ENCODE data around the gene CHST4. TPM values are rescaled to one million over a fixed set of nuclear protein-coding genes. Genes with fewer than 3 reads are reported as not detected.
A peak's percentile ranks its signal among the peaks of the same experiment; 100 is the strongest.
"Not testable (repeated sequence)": the region's sequence is repeated elsewhere in the genome, so short reads cannot be mapped to it uniquely, and the experiment has no call there.

The CHST4 gene
- total and polyA plus RNA-seq, 3 experiments from 2014 or later: not detected

GRCh38 chr16:71555230-71555891, 29.1 kb downstream of the CHST4 start:
- H3K4me1 ChIP-seq (ENCODE audit: insufficient read depth, low read length): no peaks in the 10 kb centered on the region
- ChIA-PET CTCF (interaction anchor here (0.8 to 1.2 kb wide), 2 partner anchors 10 to 13 kb away, joined by 3 to 6 read pairs; no protein-coding TSS in a partner anchor), POLR2A (interaction anchor here (0.9 kb wide), 1 partner anchor 10 kb away, joined by 3 read pairs; no protein-coding TSS in a partner anchor)
- H3K9me3 ChIP-seq (ENCODE audit: low read length): no peaks in the 10 kb centered on the region
- Mint-ChIP-seq H3K9me3 (peaks cover 0 to 2% (median 0%) of the 10 kb centered on the region in 5 donors), H3K4me1 (no peaks in the 10 kb centered on the region), H3K27me3 (peaks cover 9 to 14% of the 10 kb centered on the region in 2 donors), H3K36me3 (no peaks in the 10 kb centered on the region), H3K27ac (no peak overlapping the region), H3K4me3 (no peak overlapping the region)
- H3K27me3 ChIP-seq (ENCODE audit: insufficient read depth, low read length, poor library complexity, severe bottlenecking): no peaks in the 10 kb centered on the region
- H3K36me3 ChIP-seq (ENCODE audit: insufficient read depth, low read length): no peaks in the 10 kb centered on the region
- H3K4me3 ChIP-seq (ENCODE audit: low read length): no peak overlapping the region
- H3K27ac ChIP-seq (ENCODE audit: low read depth, low read length): no peak overlapping the region
- no peak for DNase-seq

GRCh38 chr16:71557299-71557698, 31.1 kb downstream of the CHST4 start:
- Histone ChIP-seq H3K27me3 (ENCODE audit: insufficient read depth, low read length, poor library complexity, severe bottlenecking) (no peaks in the 10 kb centered on the region), H3K9me3 (ENCODE audit: low read length) (no peaks in the 10 kb centered on the region), H3K4me3 (ENCODE audit: low read length) (no peak overlapping the region), H3K36me3 (ENCODE audit: insufficient read depth, low read length) (no peaks in the 10 kb centered on the region), H3K27ac (ENCODE audit: low read depth, low read length) (no peak overlapping the region), H3K4me1 (ENCODE audit: insufficient read depth, low read length) (no peaks in the 10 kb centered on the region)
- DNase-seq: no peak
- H3K36me3 Mint-ChIP-seq: peaks cover 0 to 6% (median 0%) of the 10 kb centered on the region in 3 donors
- no peaks in the 10 kb centered on the region for H3K4me1 Mint-ChIP-seq
- no peak overlapping the region for H3K4me3 Mint-ChIP-seq
- CTCF ChIA-PET: no interaction called here
- POLR2A ChIA-PET: no interaction called here
- peaks cover 11 to 14% of the 10 kb centered on the region in 2 donors for H3K27me3 Mint-ChIP-seq
- peak overlapping the region in 1 of 8 donors; percentile 26 for H3K27ac Mint-ChIP-seq
- H3K9me3 Mint-ChIP-seq: peaks cover 5 to 8% (median 6%) of the 10 kb centered on the region in 5 donors

DNA sequence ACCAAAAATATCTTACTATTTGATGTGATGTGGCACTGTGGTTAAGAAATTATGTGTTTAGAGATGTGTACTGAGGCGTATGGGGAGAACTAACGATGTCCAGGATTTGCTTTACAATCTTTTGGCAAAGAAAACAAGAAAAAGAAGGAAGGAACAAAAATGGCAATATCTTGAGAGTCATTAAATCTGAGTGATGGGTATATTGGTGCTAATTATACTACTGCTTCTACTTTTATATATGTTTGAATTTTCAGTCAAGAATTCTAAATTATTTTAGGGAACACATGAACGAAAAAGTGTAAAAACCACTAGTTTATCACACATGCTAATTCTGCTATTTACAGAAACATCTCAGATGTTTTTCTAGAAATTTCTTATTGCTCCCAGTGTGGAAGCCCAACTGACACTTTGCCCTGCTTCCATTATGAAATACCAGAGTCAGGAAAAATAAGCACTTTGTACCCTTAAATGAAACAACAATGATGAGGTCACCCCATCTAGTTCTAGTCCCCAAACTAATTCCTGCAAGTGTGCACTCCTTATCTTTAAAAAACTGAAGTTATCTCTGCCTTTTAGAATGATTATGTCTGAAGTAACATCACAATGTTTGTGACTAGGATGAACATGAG, 31.8 kb downstream of the CHST4 start:
- Mint-ChIP-seq H3K4me1 (no peaks in the 10 kb centered on the region), H3K27ac (no peak overlapping the region), H3K4me3 (no peak overlapping the region), H3K36me3 (peaks cover 0 to 10% (median 0%) of the 10 kb centered on the region in 3 donors), H3K27me3 (peaks cover 4 to 11% of the 10 kb centered on the region in 2 donors), H3K9me3 (peaks cover 7 to 13% (median 9%) of the 10 kb centered on the region in 5 donors)
- no peak for DNase-seq
- no peaks in the 10 kb centered on the region for H3K9me3 ChIP-seq (ENCODE audit: low read length)
- H3K4me3 ChIP-seq (ENCODE audit: low read length): no peak overlapping the region
- no peak overlapping the region for H3K27ac ChIP-seq (ENCODE audit: low read depth, low read length)
- CTCF ChIA-PET: no interaction called here
- H3K36me3 ChIP-seq (ENCODE audit: insufficient read depth, low read length): no peaks in the 10 kb centered on the region
- no peaks in the 10 kb centered on the region for H3K27me3 ChIP-seq (ENCODE audit: insufficient read depth, low read length, poor library complexity, severe bottlenecking)
- POLR2A ChIA-PET: no interaction called here
- no peaks in the 10 kb centered on the region for H3K4me1 ChIP-seq (ENCODE audit: insufficient read depth, low read length)

DNA sequence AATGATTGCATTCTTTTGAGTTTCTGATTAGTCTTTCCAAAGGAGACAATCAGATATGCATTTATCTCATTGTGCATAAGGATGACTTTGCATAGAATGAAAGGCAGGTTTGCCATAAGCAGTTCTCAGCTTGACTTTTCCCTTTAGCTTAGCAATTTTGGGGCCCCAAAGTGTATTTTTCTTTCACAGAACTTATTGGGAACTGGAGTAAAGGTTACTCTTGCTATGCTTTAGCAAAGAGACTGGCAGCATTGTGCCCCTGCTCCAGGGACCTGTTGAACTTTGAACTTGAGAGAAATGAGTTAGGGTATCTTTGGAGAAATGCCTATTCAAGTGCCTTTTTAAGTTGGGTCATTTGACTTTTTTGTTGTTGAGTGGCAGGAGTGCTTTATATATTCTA, 33.6 kb downstream of the CHST4 start:
- Mint-ChIP-seq H3K4me1 (peaks cover 8% of the 10 kb centered on the region in 3 donors), H3K36me3 (peaks cover 0 to 10% (median 1%) of the 10 kb centered on the region in 3 donors), H3K4me3 (no peak overlapping the region), H3K27me3 (peaks cover 4 to 9% of the 10 kb centered on the region in 2 donors), H3K9me3 (peaks cover 7 to 13% (median 9%) of the 10 kb centered on the region in 5 donors), H3K27ac (no peak overlapping the region)
- no peak overlapping the region for H3K4me3 ChIP-seq (ENCODE audit: low read length)
- H3K9me3 ChIP-seq (ENCODE audit: low read length): no peaks in the 10 kb centered on the region
- H3K27ac ChIP-seq (ENCODE audit: low read depth, low read length): no peak overlapping the region
- H3K4me1 ChIP-seq (ENCODE audit: insufficient read depth, low read length): peaks cover 5% of the 10 kb centered on the region
- CTCF ChIA-PET: no interaction called here
- H3K36me3 ChIP-seq (ENCODE audit: insufficient read depth, low read length): no peaks in the 10 kb centered on the region
- no peak for DNase-seq
- H3K27me3 ChIP-seq (ENCODE audit: insufficient read depth, low read length, poor library complexity, severe bottlenecking): no peaks in the 10 kb centered on the region
- POLR2A ChIA-PET: no interaction called here

- POLR2A ChIA-PET: not testable (repeated sequence)
Observed at GRCh38 chr16:71561886-71562285, 35.7 kb downstream of the CHST4 start.

DNA sequence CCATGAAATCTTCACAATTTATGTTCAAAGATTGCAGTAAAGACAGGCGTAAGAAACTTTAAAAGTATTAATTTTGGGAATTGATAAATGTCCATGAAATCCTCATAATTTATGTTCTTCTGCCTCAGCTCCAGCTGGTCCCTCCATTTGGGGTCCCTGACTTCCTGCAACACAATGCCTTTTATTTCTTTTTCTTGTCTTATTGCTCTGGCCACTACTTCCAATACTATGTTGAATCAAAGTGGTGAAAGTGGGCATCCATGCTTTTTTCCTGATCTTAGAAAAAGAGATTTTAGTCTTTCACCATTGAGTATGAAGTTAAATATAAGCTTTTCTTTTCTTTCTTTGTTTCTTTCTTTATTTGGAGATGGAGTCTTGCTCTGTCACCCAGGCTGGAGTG, 36.3 kb downstream of the CHST4 start:
- H3K4me1 Mint-ChIP-seq: peaks cover 16 to 18% (median 17%) of the 10 kb centered on the region in 3 donors

More at GRCh38 chr16:71561886-71562285, 35.7 kb downstream of the CHST4 start:
- H3K27ac Mint-ChIP-seq; DNase-seq; H3K36me3 ChIP-seq (ENCODE audit: insufficient read depth, low read length); H3K27me3 Mint-ChIP-seq; H3K4me3 ChIP-seq (ENCODE audit: low read length); H3K36me3 Mint-ChIP-seq; H3K27ac ChIP-seq (ENCODE audit: low read depth, low read length); H3K27me3 ChIP-seq (ENCODE audit: insufficient read depth, low read length, poor library complexity, severe bottlenecking); H3K9me3 ChIP-seq (ENCODE audit: low read length): not testable (repeated sequence)
- Mint-ChIP-seq H3K4me3 (peak overlapping the region in 1 of 7 donors; percentile 41), H3K9me3 (peaks cover 7 to 13% (median 9%) of the 10 kb centered on the region in 5 donors), H3K4me1 (peaks cover 16 to 18% (median 17%) of the 10 kb centered on the region in 3 donors)
- H3K4me1 ChIP-seq (ENCODE audit: insufficient read depth, low read length): peaks cover 10% of the 10 kb centered on the region
- CTCF ChIA-PET: interaction anchor here (1.4 kb wide), 1 partner anchor 49 kb away, joined by 7 read pairs; no protein-coding TSS in a partner anchor

GRCh38 chr16:71564335-71564967, 38.2 kb downstream of the CHST4 start:
- H3K27me3 ChIP-seq (ENCODE audit: insufficient read depth, low read length, poor library complexity, severe bottlenecking): no peaks in the 10 kb centered on the region
- H3K9me3 Mint-ChIP-seq: peaks cover 7 to 13% (median 9%) of the 10 kb centered on the region in 5 donors
- H3K27ac ChIP-seq (ENCODE audit: low read depth, low read length): peak overlapping the region; percentile 76
- POLR2A ChIA-PET: interaction anchor here (0.6 to 1.7 kb wide), 4 partner anchors 47 to 529 kb away, joined by 3 to 12 read pairs (median 5); partner anchors contain the start of genes AP1G1, DHX38 and TXNL4B
- H3K36me3 Mint-ChIP-seq: peaks cover 0 to 10% (median 4%) of the 10 kb centered on the region in 3 donors
- peak overlapping the region; percentile 92 to 99 (median 96) for H3K27ac Mint-ChIP-seq
- H3K27me3 Mint-ChIP-seq: peaks cover 4 to 9% of the 10 kb centered on the region in 2 donors
- H3K4me1 ChIP-seq (ENCODE audit: insufficient read depth, low read length): peaks cover 10% of the 10 kb centered on the region
- CTCF ChIA-PET: interaction anchor here (0.6 to 1.9 kb wide), 19 partner anchors 9 to 397 kb away, joined by 3 to 48 read pairs (median 4); partner anchors contain the start of genes MARVELD3 and ZNF23
- H3K4me3 ChIP-seq (ENCODE audit: low read length): peak overlapping the region; percentile 67
- H3K4me3 Mint-ChIP-seq: peak overlapping the region; percentile 81 to 97 (median 90)
- peaks cover 16 to 18% (median 17%) of the 10 kb centered on the region in 3 donors for H3K4me1 Mint-ChIP-seq
- H3K36me3 ChIP-seq (ENCODE audit: insufficient read depth, low read length): no peaks in the 10 kb centered on the region
- no peaks in the 10 kb centered on the region for H3K9me3 ChIP-seq (ENCODE audit: low read length)
- DNase-seq: peak in 1 of 5 donors; percentile 2

More for the DNA sequence above, 36.3 kb downstream of the CHST4 start:
- ChIA-PET POLR2A (interaction anchor here (0.6 kb wide), 1 partner anchor 1037 kb away, joined by 3 read pairs; no protein-coding TSS in a partner anchor), CTCF (interaction anchor here (1.4 kb wide), 1 partner anchor 48 kb away, joined by 7 read pairs; no protein-coding TSS in a partner anchor)
- Mint-ChIP-seq H3K36me3 (peaks cover 0 to 10% (median 4%) of the 10 kb centered on the region in 3 donors), H3K4me3 (no peak overlapping the region), H3K9me3 (peaks cover 7 to 13% (median 9%) of the 10 kb centered on the region in 5 donors), H3K27me3 (peaks cover 4 to 9% of the 10 kb centered on the region in 2 donors), H3K27ac (no peak overlapping the region)
- no peaks in the 10 kb centered on the region for H3K36me3 ChIP-seq (ENCODE audit: insufficient read depth, low read length)
- no peaks in the 10 kb centered on the region for H3K27me3 ChIP-seq (ENCODE audit: insufficient read depth, low read length, poor library complexity, severe bottlenecking)
- H3K4me3 ChIP-seq (ENCODE audit: low read length): no peak overlapping the region
- DNase-seq: no peak
- H3K4me1 ChIP-seq (ENCODE audit: insufficient read depth, low read length): peaks cover 10% of the 10 kb centered on the region
- no peak overlapping the region for H3K27ac ChIP-seq (ENCODE audit: low read depth, low read length)
- H3K9me3 ChIP-seq (ENCODE audit: low read length): no peaks in the 10 kb centered on the region
